ENCODE results near the gene CADPS2.

The CADPS2 gene

GRCh38 chr7:122673951-122674350 is 212.3 kb downstream of the CADPS2 start:
- TF ChIP-seq, protein P1, sequence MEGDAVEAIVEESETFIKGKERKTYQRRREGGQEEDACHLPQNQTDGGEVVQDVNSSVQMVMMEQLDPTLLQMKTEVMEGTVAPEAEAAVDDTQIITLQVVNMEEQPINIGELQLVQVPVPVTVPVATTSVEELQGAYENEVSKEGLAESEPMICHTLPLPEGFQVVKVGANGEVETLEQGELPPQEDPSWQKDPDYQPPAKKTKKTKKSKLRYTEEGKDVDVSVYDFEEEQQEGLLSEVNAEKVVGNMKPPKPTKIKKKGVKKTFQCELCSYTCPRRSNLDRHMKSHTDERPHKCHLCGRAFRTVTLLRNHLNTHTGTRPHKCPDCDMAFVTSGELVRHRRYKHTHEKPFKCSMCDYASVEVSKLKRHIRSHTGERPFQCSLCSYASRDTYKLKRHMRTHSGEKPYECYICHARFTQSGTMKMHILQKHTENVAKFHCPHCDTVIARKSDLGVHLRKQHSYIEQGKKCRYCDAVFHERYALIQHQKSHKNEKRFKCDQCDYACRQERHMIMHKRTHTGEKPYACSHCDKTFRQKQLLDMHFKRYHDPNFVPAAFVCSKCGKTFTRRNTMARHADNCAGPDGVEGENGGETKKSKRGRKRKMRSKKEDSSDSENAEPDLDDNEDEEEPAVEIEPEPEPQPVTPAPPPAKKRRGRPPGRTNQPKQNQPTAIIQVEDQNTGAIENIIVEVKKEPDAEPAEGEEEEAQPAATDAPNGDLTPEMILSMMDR (IDR thresholded peaks at IDR 0.05; ENCODE audit: extremely low read depth, insufficient read depth, missing control alignments): no peak
- in situ Hi-C loops (cut with MboI; ENCODE audit: low pct_unique_long_range_greater_than_20kb, low sequenced_read_pairs, unreplicated experiment): no loop called here
- no peak for DNase-seq (ENCODE audit: low spot score)

- no peak for DNase-seq (ENCODE audit: low spot score)
- in situ Hi-C loops (cut with MboI; ENCODE audit: low pct_unique_long_range_greater_than_20kb, low sequenced_read_pairs, unreplicated experiment): no loop called here
- TF ChIP-seq, protein P1 (IDR thresholded peaks at IDR 0.05; ENCODE audit: extremely low read depth, insufficient read depth, missing control alignments): no peak
Observed at GRCh38 chr7:122672536-122672935, 213.7 kb downstream of the CADPS2 start.

GRCh38 chr7:122663733-122664132 is 222.5 kb downstream of the CADPS2 start:
- in situ Hi-C loops (cut with MboI; ENCODE audit: low pct_unique_long_range_greater_than_20kb, low sequenced_read_pairs, unreplicated experiment): no loop called here
- TF ChIP-seq, protein P1 (IDR thresholded peaks at IDR 0.05; ENCODE audit: extremely low read depth, insufficient read depth, missing control alignments): no peak
- DNase-seq (ENCODE audit: low spot score): no peak

DNA sequence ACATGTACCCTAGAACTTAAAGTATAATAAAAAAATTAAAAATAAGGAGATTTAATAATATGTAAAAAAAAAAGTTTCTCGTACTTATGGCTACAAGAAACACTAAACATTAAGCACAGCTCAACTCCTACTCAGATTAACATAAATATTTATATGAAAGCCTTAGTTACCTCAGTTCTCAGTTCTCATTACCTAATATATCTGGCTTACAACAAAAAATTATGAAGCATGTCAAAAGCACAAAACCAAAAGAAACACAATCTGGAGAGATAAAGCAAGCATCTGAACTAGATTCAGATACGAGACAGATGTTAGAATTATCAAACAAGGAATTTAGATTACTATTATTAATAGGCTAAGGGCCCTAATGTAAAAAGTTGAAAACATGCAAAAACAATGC is 227.4 kb downstream of the CADPS2 start:
- DNase-seq (ENCODE audit: low spot score): no peak
- in situ Hi-C loops (cut with MboI; ENCODE audit: low pct_unique_long_range_greater_than_20kb, low sequenced_read_pairs, unreplicated experiment): no loop called here
- TF ChIP-seq, protein P1 (IDR thresholded peaks at IDR 0.05; ENCODE audit: extremely low read depth, insufficient read depth, missing control alignments): no peak

GRCh38 chr7:122653685-122654084 is 232.6 kb downstream of the CADPS2 start:
- no peak for DNase-seq (ENCODE audit: low spot score)
- in situ Hi-C loops (cut with MboI; ENCODE audit: low pct_unique_long_range_greater_than_20kb, low sequenced_read_pairs, unreplicated experiment): no loop called here
- TF ChIP-seq, protein P1 (IDR thresholded peaks at IDR 0.05; ENCODE audit: extremely low read depth, insufficient read depth, missing control alignments): no peak

- TF ChIP-seq, protein P1 (IDR thresholded peaks at IDR 0.05; ENCODE audit: extremely low read depth, insufficient read depth, missing control alignments): no peak
- DNase-seq (ENCODE audit: low spot score): no peak
- in situ Hi-C loops (cut with MboI; ENCODE audit: low pct_unique_long_range_greater_than_20kb, low sequenced_read_pairs, unreplicated experiment): no loop called here
Observed at GRCh38 chr7:122652876-122653275, 233.4 kb downstream of the CADPS2 start.

GRCh38 chr7:122651451-122651850 is 234.8 kb downstream of the CADPS2 start:
- in situ Hi-C loops (cut with MboI; ENCODE audit: low pct_unique_long_range_greater_than_20kb, low sequenced_read_pairs, unreplicated experiment): no loop called here

More at GRCh38 chr7:122651451-122651850, 234.8 kb downstream of the CADPS2 start:
- DNase-seq (ENCODE audit: low spot score): no peak
- TF ChIP-seq, protein P1 (IDR thresholded peaks at IDR 0.05; ENCODE audit: extremely low read depth, insufficient read depth, missing control alignments): no peak
